HL-60/S4 treated with retinoic acid at 250 ng/mL for 4 days and 3 days (cell line): ENCODE measurements around the gene CTRB2.

Experiments used
- in situ Hi-C: fragments of 300-500 bp; cut with MboI; formaldehyde crosslinking; loops from 2 replicates; pipeline ENCODE4 v1.7.0; 2022; ENCODE audit warnings: low sequenced_read_pairs

CTRB2 gene

GRCh38 chr16:75227361-75228142 is 20.6 kb upstream of the CTRB2 start:
- in situ Hi-C loops = no loop called here

DNA sequence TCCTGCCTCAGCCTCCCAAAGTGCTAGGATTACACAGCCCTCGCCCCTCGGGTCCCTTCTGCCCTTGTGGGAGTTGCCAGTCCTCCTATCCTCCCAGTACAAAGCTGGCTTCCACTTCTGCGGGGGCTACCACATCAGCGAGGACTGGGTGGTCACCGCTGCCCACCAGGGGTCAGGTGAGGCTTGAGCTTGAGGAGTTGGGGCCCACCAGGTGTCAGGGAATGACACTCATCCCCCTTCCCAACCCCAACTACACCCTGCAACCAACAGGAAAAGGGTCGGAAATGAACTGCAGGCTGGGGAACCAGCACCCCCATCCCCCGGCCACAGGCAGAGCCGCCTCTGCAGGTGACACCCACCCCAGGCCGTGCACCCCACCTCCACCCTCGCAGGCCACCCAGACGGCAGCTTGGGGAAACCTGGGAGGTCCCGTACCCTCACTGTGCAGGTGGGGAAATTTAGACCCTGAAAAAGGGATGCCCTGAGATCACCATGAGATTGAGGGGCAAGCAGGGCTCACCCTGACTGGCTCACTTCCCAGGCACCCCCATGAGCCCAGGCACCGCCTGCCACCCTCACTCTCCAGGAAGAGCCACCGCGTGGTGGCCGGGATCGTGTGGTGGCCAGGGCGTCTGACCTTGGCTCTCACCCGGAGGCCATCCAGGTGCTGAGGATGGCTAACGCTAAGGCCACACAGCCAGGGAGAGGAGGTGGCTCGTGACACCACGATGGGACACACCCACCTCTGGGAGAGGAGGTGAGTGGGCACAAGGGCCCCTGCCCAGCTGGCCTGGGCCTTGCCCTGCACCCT is 19.8 kb upstream of the CTRB2 start:
- in situ Hi-C loops = no loop called here

DNA sequence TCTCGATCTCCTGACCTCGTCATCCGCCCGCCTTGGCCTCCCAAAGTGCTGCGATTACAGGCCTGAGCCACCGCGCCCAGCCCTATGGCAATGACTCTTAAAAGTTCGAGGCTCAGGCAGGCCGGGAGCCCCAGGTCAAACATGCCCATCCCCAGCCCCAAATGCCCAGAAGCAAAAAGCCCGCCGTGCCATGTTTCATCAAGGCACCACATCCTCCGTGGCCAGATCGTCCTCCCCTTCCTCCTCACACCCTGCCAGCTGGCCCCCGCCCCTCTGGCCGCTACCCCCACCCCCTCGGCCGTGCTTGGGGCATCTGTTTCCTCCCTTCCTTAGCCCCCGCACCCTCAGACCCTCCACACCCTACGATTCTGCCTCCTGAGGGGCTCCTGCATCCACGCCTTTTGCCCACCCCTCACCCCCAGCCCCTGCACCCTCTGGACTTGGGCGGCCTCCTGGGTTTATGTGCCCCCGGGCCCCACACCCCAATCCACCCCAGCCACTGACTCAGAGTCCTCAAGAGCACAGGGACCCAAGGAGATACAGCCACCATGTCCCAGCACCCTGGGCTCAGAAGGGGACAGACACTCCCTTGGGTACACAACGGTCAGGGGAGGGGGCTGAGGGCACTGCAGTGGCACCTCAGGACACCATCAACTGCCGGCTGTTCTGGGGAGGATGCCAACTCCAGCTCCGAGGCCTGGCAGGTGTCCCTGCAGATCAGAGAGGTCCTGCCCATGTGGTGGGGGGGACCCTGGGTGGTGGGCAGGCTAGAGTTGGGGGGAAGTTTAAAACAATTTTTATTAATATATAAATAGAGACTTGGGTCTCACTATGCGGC is 18.9 kb upstream of the CTRB2 start:
- in situ Hi-C loops = no loop called here

DNA sequence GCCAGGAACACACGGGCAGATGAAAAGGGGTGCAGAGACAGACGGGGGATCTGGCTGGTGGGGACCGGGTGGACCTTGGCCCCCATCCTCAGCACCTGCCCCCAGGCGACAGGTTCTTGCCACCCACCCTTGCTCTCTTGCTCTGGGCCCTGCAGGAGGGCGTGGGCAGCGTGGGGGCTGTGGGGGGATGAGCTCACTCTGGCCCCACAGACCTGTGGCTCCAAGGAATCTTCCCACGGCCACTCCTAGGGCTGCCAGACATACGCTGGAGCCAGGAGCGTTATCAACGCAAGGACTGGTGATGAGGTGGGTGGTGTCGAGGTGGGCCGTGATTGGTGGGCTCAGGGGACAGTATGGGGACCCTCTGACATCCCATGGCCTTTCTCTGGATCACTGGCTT is 18.1 kb upstream of the CTRB2 start:
- in situ Hi-C loops = no loop called here

DNA sequence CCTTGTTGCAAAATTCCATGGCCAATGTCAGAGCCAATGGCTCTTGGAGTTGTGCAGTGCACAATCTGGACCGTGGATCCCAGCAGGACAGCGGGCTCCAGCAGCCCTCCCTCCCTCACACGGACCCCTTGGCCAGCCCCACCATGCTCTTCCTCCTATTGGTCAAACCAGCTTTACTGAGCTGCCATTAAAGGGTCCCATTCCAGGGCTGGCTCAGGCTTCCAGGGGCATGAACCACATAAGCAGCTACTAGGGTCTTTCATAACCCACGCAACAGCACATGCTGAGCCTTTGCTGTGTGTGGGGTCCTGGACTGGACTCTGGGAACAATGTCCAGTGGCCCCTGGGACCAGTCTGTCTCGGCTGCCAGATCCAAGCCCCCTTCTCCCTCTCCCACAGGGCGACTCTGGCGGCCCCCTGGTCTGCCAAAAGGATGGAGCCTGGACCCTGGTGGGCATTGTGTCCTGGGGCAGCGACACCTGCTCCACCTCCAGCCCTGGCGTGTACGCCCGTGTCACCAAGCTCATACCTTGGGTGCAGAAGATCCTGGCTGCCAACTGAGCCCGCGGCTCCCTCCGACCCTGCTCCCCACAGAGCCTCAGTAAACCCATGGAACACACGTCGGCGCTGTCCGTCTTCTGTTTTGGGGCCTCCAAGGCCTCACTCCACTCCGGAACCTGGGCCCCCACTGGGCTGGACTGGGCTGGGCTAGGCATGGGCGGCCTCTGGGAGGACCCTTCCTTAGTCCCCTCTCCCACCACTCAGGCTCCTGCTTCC is 17.5 kb upstream of the CTRB2 start:
- in situ Hi-C loops = loop anchor here (25.0 kb wide), 1 partner anchor 163 kb away; no protein-coding TSS in a partner anchor

- in situ Hi-C loops = loop anchor here (25.0 kb wide), 1 partner anchor 164 kb away; no protein-coding TSS in a partner anchor
Observed at GRCh38 chr16:75223129-75223528, 16.2 kb upstream of the CTRB2 start.

DNA sequence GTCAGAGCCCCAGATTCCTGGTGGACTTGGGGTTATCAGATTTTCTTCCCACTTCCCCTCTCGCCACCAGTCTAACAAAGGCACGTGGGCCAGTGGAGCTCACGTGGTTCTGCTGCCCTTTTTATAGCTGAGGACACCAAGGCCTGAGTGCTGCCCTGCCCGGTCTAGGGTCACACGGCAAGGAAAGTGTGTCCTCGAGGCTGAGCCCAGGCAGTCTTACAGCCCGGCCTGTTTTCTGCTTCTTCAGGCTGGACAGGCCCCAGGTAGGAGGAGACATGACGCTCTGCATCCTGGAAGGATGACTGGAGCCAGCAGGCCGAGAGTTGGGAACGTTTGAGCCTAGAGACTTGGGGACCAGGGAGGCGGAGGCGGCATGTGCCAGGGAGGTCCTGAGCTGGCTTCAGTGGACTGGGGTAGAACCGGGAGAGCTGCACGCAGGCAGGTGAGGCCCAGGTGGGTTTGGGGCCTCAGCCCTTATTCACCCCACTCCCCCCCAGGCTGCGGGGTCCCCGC is 15.4 kb upstream of the CTRB2 start:
- in situ Hi-C loops = loop anchor here (25.0 kb wide), 1 partner anchor 165 kb away; no protein-coding TSS in a partner anchor

- in situ Hi-C loops = loop anchor here (25.0 kb wide), 1 partner anchor 167 kb away; no protein-coding TSS in a partner anchor
Observed at GRCh38 chr16:75219838-75220237, 12.9 kb upstream of the CTRB2 start.

DNA sequence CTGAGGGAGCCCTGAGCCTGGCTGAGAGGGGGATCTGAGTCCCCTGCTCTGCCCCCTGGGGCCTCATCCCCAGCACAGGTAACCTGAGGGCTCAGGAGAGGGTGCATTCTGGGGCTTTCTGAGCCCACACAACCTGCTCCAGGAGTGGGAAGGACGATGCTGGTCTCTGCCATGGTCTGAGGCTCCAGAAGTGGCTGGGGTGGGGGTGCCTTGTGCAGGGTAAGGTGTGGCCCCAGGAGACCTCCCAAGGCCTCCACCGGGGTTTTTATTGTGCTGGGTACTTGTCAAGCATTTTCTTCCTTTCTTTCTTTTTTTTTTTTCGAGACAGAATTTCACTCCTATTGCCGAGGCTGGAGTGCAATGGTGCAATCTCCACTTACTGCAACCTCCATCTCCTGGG is 12.1 kb upstream of the CTRB2 start:
- in situ Hi-C loops = loop anchor here (25.0 kb wide), 1 partner anchor 168 kb away; no protein-coding TSS in a partner anchor

DNA sequence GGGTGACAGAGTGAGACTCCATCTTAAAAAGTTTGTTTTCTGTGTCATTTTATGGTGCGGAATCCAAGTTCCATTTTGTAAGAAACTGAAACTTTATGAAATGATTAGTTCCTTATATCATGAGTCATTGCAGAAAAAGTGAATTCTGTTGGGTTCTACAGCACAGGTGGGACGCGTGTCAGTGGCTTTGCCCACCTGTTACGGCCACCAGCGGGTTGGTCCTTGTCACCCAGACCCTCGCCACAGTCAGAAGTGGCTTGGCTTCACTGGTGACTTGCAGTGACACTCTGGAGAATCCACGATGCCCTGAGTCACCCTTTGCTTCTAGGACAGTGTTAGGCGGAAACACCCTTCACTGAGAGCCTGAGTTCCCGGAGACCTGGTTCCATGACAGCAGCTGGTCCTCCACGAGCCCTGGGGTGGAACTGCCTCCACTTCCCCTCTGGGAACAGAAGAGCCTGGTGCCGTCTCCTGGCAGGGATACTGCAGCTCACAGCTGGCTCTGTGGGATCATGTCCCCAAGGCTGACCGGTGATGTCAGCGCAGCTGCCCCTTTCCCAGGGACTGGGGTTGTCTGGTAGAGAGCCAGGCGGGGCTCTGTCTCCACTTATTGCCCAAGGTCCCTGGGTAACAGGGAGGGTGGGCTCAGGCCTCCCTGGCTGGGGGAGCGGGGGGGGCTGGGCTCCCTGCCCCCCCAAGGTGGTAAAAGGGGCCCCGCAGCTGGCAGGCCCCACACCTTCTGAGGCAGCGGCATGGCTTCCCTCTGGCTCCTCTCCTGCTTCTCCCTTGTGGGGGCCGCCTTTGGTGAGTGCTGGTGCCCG is 11.5 kb upstream of the CTRB2 start, which contains the start of gene CTRB1:
TSS of gene CTRB1 (plus strand) at position 733 of the 821 bp plus-strand sequence. CDS start at position 753, 20 bp downstream.
- in situ Hi-C loops = loop anchor here (25.0 kb wide), 1 partner anchor 169 kb away; no protein-coding TSS in a partner anchor

- in situ Hi-C loops = loop anchor here (25.0 kb wide), 1 partner anchor 170 kb away; no protein-coding TSS in a partner anchor
Observed at GRCh38 chr16:75217389-75217851, 10.5 kb upstream of the CTRB2 start.

DNA sequence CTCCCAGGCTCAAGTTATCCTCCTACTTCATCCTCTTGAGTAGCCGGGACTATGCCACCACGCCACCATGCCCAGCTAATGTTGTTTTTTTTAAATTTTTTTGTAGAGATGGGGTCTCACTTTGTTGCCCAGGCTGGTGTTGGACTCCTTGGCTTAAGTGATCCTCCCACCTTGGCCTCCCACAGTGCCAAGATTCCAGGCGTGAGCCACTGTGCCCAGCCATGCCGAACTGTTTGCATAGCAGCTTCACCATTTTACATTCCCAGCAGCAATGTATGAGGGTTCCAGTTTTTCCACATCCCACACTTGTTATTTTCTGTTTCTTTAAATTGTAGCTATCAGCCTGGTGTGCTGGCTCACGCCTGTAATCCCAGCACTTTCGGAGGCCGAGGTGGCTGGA is 9.6 kb upstream of the CTRB2 start:
- in situ Hi-C loops = loop anchor here (25.0 kb wide), 1 partner anchor 171 kb away; no protein-coding TSS in a partner anchor

DNA sequence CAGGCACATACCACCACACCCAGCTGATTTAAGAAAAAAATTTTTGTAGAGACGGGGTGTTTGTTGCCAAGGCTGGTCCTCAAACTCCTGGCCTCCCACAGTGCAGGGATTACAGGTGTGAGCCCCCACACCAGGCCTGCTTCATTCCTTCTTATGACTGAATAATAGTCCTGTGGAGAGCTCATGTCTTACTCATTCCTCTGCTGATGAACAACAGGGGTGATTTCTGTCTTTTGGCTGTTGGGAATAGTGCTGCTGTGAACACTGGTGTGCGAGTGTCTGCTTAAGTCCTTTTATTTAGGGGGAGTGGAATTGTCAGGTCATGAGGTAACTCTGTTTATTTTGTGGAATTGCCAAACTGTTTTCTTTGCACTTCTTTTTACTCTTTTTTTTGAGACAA is 9.2 kb upstream of the CTRB2 start:
- in situ Hi-C loops = loop anchor here (25.0 kb wide), 1 partner anchor 171 kb away; no protein-coding TSS in a partner anchor

- in situ Hi-C loops = loop anchor here (25.0 kb wide), 1 partner anchor 176 kb away; no protein-coding TSS in a partner anchor
Observed at GRCh38 chr16:75211286-75211685, 4.3 kb upstream of the CTRB2 start.

GRCh38 chr16:75209944-75210343 is 3.0 kb upstream of the CTRB2 start:
- in situ Hi-C loops = loop anchor here (25.0 kb wide), 1 partner anchor 177 kb away; no protein-coding TSS in a partner anchor

DNA sequence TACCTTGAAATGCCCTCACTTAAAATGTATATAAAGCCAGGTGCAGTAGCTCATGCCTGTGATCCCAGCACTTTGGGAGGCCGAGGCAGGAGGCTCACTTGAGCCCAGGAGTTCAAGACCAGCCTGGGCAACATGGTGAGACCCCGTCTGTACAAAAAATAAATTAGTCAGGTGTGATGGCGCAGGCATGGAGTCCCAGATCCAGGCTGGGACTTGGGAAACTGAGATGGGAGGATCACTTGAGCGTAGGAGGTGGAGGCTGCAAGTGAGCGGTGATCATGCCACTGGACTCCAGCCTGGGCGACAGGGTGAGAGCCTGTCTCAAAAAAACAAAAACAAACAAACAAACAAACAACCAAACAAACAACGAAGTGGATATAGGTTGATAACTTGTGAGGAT is 2.6 kb upstream of the CTRB2 start:
- in situ Hi-C loops = loop anchor here (25.0 kb wide), 1 partner anchor 178 kb away; no protein-coding TSS in a partner anchor

DNA sequence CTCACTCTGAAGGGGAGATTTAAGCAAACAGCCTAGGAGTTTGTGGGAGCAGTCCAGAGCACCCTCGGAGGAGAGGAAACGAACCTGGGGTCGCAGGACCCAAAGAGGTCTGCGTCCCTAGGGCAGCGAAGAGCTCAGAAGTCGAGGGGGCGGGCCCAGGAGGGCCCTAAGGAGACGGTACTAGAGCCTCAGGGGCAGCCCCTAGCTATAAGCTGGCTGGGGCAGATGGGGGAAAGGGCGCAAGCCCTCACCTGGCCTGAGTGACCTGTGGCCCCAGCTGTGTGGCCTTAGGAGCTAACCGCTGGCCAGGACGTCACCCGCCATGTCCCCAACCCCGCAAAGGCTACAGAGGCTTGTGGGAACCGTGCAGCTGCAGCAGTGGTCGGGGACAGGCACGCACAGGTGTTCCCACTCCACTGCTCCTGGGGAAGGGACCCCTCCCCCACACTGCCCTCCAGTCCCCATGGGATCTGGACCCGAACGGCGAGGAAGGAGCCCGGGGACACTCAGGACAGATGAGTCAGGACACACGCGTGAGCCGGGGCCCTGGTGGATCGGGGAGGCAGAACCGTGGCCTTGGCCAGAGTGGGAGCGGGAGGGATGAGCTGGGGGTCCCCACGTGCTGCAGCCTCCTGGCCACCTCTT is 2.0 kb upstream of the CTRB2 start:
- in situ Hi-C loops = loop anchor here (25.0 kb wide), 1 partner anchor 178 kb away; no protein-coding TSS in a partner anchor
